GM23248 (cell line): Measurements from ENCODE around the gene FAM186B. TPM values are rescaled to one million over a fixed set of nuclear protein-coding genes. Genes with fewer than 3 reads are reported as not detected.

Experiments used
- DNase-seq: peaks from one replicate; pipeline ENCODE4 v3.0.0-alpha.2; 2015
- H2AFZ ChIP-seq: fragments of 200-600 bp; sonication (generic); 2 replicates; pipeline ENCODE4 v1.6.1; 2016; ENCODE audit warnings: antibody characterized with exemption
- H3F3A ChIP-seq: fragments of 200-600 bp; sonication (generic); 2 replicates; pipeline ENCODE4 v1.6.1; 2016; ENCODE audit warnings: mild to moderate bottlenecking, antibody characterized with exemption, mixed run types; ENCODE audit not compliant: insufficient read depth
- H3K27ac ChIP-seq: fragments of 200-600 bp; sonication (generic); 2 replicates; pipeline ENCODE4 v1.5.1; 2016; ENCODE audit warnings: mild to moderate bottlenecking
- H3K27me3 ChIP-seq: fragments of 200-600 bp; sonication (generic); replicated peaks from 2 replicates; pipeline ENCODE4 v1.6.1; 2016; ENCODE audit warnings: mild to moderate bottlenecking; ENCODE audit not compliant: insufficient read depth
- H3K36me3 ChIP-seq: fragments of 200-600 bp; sonication (generic); 2 replicates; pipeline ENCODE4 v1.6.1; 2016; ENCODE audit warnings: low read depth, mild to moderate bottlenecking
- H3K4me1 ChIP-seq: fragments of 200-600 bp; sonication (generic); 2 replicates; pipeline ENCODE4 v1.6.1; 2016; ENCODE audit warnings: mild to moderate bottlenecking; ENCODE audit not compliant: insufficient read depth
- H3K4me2 ChIP-seq: fragments of 200-600 bp; sonication (generic); one replicate; pipeline ENCODE4 v1.6.1; 2016; ENCODE audit warnings: mild to moderate bottlenecking; ENCODE audit not compliant: unreplicated experiment
- H3K4me3 ChIP-seq: fragments of 200-600 bp; sonication (generic); 2 replicates; pipeline ENCODE4 v1.5.1; 2016; ENCODE audit warnings: mild to moderate bottlenecking
- H3K79me2 ChIP-seq: fragments of 200-600 bp; sonication (generic); 2 replicates; pipeline ENCODE4 v1.6.1; 2016; ENCODE audit warnings: mild to moderate bottlenecking; ENCODE audit not compliant: insufficient read depth
- H3K9ac ChIP-seq: fragments of 200-600 bp; sonication (generic); 2 replicates; pipeline ENCODE4 v1.6.1; 2016; ENCODE audit warnings: mild to moderate bottlenecking
- H3K9me2 ChIP-seq: fragments of 200-600 bp; sonication (generic); 2 replicates; pipeline ENCODE4 v1.6.1; 2016; ENCODE audit warnings: mixed run types, mild to moderate bottlenecking, moderate library complexity; ENCODE audit not compliant: insufficient read depth
- H3K9me3 ChIP-seq: fragments of 200-600 bp; sonication (generic); one replicate; pipeline ENCODE4 v1.6.1; 2017; ENCODE audit warnings: low read depth
- H4K20me1 ChIP-seq: fragments of 200-600 bp; sonication (generic); 2 replicates; pipeline ENCODE4 v1.6.0; 2016; ENCODE audit not compliant: insufficient read depth
- EZH2 ChIP-seq: fragments of 200-600 bp; sonication (generic); IDR thresholded peaks from 2 replicates; pipeline ENCODE4 v1.6.1; 2018; ENCODE audit warnings: antibody characterized with exemption, mild to moderate bottlenecking; ENCODE audit not compliant: insufficient read depth, poor library complexity, severe bottlenecking
- EZH2phosphoT487 ChIP-seq: fragments of 200-600 bp; sonication (generic); IDR thresholded peaks from 2 replicates; pipeline ENCODE4 v1.6.1; 2018; ENCODE audit warnings: antibody characterized with exemption, moderate library complexity, mild to moderate bottlenecking, low read depth; ENCODE audit not compliant: insufficient read depth
- WGBS, 2 experiments: methylation state at CpG; one replicate each; pipeline ENCODE4 v1.1.6; 2015 to 2017; ENCODE audit warnings: low lambda C conversion rate in 2 of 2, low coverage in 1 of 2; ENCODE audit errors: missing lambda C conversion rate in 2 of 2; 5-methylcytosine and 5-hydroxymethylcytosine counted together
- in situ Hi-C: fragments of 300-500 bp; cut with MboI; formaldehyde crosslinking; loops from 2 replicates; pipeline ENCODE4 v1.15.0; 2020
- polyA plus RNA-seq: library from polyadenylated mRNA; unstranded; fragments of >200 nt; fragmentation: Nextera tagmentation; extraction: Ambion mirVana; gene quantifications from 2 replicates; pipeline ENCODE4 v1.2.1, GENCODE V29; 2016
- total RNA-seq: library from RNA; depleted of rRNA; stranded (reverse); fragments of >200 nt; shearing (Covaris generic); gene quantifications from 2 replicates; pipeline ENCODE4 v1.2.3, GENCODE V29; 2014

The FAM186B gene
- total and polyA plus RNA-seq, 2 experiments from 2014 or later: 0.22 to 0.38 TPM

- Histone ChIP-seq H3K27ac (no peak overlapping the region), H3K79me2 (no peaks in the 10 kb centered on the region), H3K4me1 (no peaks in the 10 kb centered on the region), H3K9me3 (no peaks in the 10 kb centered on the region), H3K4me3 (no peak overlapping the region), H3K9ac (no peak overlapping the region), H3K27me3 (no peaks in the 10 kb centered on the region), H3K9me2 (no peaks in the 10 kb centered on the region), H2AFZ (no peak overlapping the region), H3K36me3 (no peaks in the 10 kb centered on the region), H3K4me2 (no peak overlapping the region), H3F3A (no peaks in the 10 kb centered on the region), H4K20me1 (no peaks in the 10 kb centered on the region)
- no peak for TF ChIP-seq EZH2phosphoT487
- TF ChIP-seq EZH2: no peak
- DNase-seq: no peak
- in situ Hi-C loops: no loop called here
- 70 to 72% methylated on average over 4 of the region's 4 CpGs for WGBS, 2 experiments
Observed at GRCh38 chr12:49582850-49583249, 22.6 kb downstream of the FAM186B start.

GRCh38 chr12:49582201-49582600, 23.2 kb downstream of the FAM186B start:
- in situ Hi-C loops: no loop called here
- TF ChIP-seq EZH2 (no peak), EZH2phosphoT487 (no peak)
- Histone ChIP-seq H3K27me3 (no peaks in the 10 kb centered on the region), H3K4me1 (no peaks in the 10 kb centered on the region), H3K4me3 (no peak overlapping the region), H4K20me1 (no peaks in the 10 kb centered on the region), H3K27ac (no peak overlapping the region), H3K9ac (no peak overlapping the region), H3K9me2 (no peaks in the 10 kb centered on the region), H2AFZ (no peak overlapping the region), H3K4me2 (no peak overlapping the region), H3F3A (no peaks in the 10 kb centered on the region), H3K9me3 (no peaks in the 10 kb centered on the region), H3K79me2 (no peaks in the 10 kb centered on the region), H3K36me3 (no peaks in the 10 kb centered on the region)
- WGBS, 2 experiments: 94 to 100% methylated on average over 1 of the region's 1 CpG
- DNase-seq: no peak

DNA sequence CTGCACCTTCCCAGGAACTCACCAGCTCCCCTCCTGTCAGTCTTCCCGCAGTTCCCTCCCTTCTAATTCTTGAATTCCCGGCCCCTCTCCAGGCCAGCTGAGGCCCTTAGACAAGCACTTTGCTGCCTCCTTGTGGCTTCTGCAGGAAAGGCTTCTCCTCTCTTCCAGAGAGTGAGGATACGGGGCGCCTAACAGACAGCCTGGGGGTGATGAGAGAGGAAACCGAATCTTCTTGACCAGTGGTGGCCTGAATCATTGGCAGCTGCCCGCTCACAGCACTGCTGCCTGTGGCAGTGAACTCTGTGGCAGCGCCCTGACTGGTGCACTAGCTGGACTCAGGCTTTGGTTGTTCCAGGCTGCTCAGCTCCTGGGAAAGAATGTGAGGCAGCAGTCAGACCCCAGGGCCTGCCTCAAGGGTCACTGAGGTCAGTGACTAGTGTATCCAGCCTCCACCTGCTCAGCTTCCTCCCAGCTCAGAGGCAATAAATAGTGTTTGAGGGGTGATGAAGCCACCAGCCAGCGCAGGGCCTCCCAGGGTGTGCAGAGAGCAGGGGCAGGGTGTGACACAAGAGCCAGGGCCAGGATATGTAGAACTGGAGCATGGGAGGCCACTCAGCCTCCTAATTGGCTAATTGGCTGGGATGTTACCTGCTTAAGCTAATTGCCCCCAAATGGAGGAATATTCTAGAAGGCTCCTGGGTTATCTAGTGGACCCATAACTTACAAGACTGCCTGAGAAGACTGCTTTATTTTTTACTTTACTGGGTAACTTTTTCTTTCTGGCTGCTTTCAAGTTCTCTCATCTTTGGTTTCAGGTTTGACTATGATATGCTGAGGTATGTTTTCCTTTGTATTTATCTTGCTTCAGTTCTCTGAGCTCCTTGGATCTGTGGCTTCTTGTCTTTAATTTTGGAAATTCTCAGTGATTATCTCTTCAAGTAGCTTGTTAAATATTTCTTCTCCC, 24.6 kb downstream of the FAM186B start:
- Histone ChIP-seq H3K4me1 (no peaks in the 10 kb centered on the region), H3F3A (no peaks in the 10 kb centered on the region), H3K4me3 (no peak overlapping the region), H3K27ac (no peak overlapping the region), H3K4me2 (no peak overlapping the region), H3K36me3 (no peaks in the 10 kb centered on the region), H3K9me3 (no peaks in the 10 kb centered on the region), H4K20me1 (no peaks in the 10 kb centered on the region), H3K9ac (no peak overlapping the region), H3K79me2 (no peaks in the 10 kb centered on the region), H2AFZ (no peak overlapping the region), H3K27me3 (no peaks in the 10 kb centered on the region), H3K9me2 (no peaks in the 10 kb centered on the region)
- TF ChIP-seq EZH2phosphoT487 (no peak), EZH2 (no peak)
- in situ Hi-C loops: no loop called here
- DNase-seq: peak; percentile 84
- 24 to 27% methylated on average over 8 of the region's 8 CpGs for WGBS, 2 experiments

DNA sequence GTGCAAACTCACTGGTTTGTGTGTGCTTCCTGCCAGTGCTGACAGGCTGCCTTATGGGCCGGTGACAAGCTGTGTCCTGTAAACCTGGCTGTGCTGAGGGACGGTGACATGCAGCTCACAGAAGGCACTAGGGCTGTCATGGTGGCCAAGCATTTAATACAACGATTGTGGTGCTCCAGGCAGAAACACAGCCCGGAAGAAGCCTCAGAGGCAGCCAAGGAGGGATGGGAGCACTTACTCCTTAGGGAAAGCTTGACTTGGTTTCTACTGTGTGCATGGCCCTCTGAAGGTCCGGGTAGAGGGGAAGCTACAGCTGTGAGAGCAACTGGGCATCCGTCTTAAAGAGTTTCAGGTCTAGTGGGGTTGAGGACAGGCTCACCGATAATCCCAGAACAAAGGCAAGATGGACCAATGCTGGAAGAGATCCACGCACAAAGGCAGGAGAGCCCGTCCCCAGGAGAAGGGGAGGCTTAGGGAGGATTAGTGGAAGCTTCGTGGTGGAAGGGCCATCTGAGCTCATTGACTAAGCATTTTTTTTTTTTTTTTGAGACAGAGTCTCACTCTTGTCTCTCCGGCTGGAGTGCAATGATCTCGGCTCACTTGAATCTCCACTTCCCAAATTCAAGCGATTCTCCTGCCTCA, 26.8 kb downstream of the FAM186B start:
- in situ Hi-C loops: no loop called here
- Histone ChIP-seq H3K79me2 (no peaks in the 10 kb centered on the region), H3K9me3 (no peaks in the 10 kb centered on the region), H3K27ac (no peak overlapping the region), H3K9me2 (no peaks in the 10 kb centered on the region), H2AFZ (no peak overlapping the region), H3K9ac (no peak overlapping the region), H3F3A (no peaks in the 10 kb centered on the region), H3K4me1 (no peaks in the 10 kb centered on the region), H4K20me1 (no peaks in the 10 kb centered on the region), H3K27me3 (no peaks in the 10 kb centered on the region), H3K36me3 (0 out of 2 replicates have a peak, but pooled peaks cover 3% of the 10 kb centered on the region), H3K4me3 (no peak overlapping the region), H3K4me2 (no peak overlapping the region)
- no peak for DNase-seq
- no peak for TF ChIP-seq EZH2phosphoT487
- no peak for TF ChIP-seq EZH2
- 89 to 93% methylated on average over 13 of the region's 13 CpGs for WGBS, 2 experiments
